HT-29 (cell line): ENCODE measurements around the gene OMP. TPM values are rescaled to one million over a fixed set of nuclear protein-coding genes. Genes with fewer than 3 reads are reported as not detected.

Experiments used
- DNase-seq: peaks from one replicate; pipeline ENCODE4 v3.0.0-alpha.2; 2015; ENCODE audit warnings: low spot score
- total RNA-seq: library from RNA; depleted of rRNA; stranded (reverse); fragments of >200 nt; shearing (Covaris generic); gene quantifications from 2 replicates; pipeline ENCODE4 v1.2.3, GENCODE V29; 2014

Gene OMP
- total RNA-seq, 1 experiment from 2014 or later, result 2.8 TPM

DNA sequence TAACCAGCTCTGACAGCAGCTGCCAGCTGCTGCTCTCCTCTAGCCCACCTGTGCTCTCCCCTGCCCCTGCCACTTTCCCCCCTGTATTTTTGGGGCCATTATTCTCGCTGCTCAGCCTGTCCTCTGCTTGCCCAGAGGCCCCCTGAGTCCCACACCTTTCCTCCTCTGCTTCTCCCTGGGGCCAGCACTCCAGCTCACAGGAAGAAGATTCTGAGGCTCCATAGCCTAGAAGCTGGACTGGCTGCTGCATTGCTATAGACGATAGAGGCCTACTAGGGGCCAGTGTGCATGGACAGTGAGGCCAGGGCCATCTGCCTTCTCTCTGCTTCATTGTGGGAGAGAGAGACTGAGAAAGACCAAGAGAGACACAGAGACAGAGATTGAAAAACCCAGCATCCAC is 679 bp downstream of the OMP start:
- no peak for DNase-seq

- DNase-seq, result no peak
These were observed 2.1 kb downstream of the OMP start for GRCh38 chr11:77104727-77105126.

GRCh38 chr11:77106321-77106720 is 3.7 kb downstream of the OMP start:
- DNase-seq, result no peak

DNA sequence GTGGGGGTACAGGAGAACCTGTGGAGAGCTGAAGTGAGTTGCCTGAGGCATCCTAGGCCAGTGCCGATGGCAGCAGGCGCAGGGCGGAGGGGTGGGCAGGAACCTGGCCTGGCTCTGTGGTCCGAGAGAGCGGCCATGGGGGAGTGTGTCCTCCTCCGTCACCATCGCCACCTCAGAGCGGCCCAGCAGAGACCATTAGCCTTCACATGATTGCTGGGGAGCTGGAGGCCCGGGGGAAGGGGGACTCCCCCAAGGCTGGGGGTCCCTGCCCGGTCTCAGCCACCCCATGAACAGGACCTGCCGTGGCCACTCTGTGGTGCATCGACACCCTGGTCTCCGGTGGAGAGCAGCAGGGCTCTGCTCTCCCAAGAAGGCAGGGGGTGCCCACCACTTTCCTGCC is 4.1 kb downstream of the OMP start:
- no peak for DNase-seq

DNA sequence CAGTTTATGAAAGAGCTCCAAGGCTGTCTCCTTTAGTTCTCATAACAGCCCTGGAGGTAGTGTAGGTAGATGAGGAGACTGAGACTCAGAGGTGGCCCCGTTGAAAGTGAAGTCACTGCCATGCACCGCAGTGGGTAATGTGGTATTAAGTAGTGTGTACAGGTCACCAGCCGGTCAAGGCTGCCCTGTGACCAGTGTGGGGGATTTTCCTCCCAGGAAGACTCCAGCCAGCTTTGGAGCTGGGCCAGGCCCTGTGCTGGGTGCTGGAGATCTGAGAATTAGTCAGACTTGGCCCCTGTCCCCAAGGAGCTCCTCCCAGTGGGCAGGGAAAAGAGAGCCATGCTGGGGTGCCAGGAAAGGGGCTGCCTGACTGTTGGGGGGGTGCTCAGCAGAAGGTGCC is 5.3 kb downstream of the OMP start:
- DNase-seq, result peak; percentile 90

GRCh38 chr11:77108436-77108835 is 5.8 kb downstream of the OMP start:
- no peak for DNase-seq

DNA sequence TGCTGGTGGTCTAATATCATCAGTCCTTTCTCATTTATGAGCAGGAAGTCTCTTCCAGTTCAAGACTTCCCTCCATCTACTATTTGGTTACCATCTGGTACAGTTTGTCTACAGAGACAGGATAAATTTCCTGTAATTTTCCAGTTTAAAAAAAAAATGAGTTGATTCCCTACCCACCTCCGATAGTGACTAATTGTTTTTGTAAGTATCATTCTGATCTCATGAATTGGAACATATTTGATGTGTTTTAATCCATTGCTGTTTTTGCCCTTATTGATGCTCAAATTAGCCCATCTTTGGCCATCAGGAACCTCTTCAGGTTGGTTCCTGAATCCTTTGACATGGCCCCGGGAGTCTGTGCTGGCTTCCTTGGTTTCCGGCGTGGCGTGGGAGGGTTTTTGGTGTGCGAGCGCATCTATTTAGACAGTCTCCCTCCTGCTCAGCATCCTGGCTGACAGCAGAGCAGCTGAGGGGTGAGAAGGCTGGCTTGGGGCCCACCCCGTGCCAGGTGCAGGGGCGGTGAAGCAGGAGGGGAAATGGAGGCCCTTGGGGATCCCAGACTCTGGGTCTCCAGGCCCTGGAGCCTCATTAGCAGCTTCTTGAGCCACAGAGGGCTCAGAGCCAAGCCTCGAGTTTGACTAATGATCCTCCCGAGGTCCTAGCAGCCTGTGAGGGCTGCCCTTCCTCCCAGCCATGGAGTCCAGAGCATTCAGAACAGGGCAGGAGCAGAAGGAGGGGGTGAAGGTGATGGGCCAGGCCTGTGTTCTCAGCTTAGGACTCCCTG is 6.8 kb downstream of the OMP start:
- DNase-seq, result no peak

GRCh38 chr11:77110836-77111235 is 8.2 kb downstream of the OMP start:
- no peak for DNase-seq

DNA sequence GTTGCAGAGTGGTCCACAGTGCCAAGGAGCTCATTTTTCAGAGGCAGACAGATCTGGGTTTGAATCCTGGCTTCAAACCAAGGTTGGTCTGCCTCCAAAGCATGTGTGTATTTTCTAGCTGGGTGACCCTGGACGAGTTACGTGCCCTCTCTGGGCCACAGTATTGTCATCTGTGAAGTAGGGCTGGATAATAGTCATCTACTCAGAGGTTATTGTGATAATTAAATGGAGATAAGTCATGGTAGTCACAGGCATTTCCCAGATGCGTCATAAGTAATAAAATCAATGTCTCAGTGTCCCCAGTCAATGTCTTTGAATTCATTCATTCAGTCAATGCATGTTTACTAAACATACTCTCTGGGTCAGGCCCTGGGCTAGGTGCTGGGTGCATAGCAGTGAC is 8.6 kb downstream of the OMP start:
- DNase-seq, result no peak

- no peak for DNase-seq
These were observed 9.3 kb downstream of the OMP start for GRCh38 chr11:77111946-77112345.

DNA sequence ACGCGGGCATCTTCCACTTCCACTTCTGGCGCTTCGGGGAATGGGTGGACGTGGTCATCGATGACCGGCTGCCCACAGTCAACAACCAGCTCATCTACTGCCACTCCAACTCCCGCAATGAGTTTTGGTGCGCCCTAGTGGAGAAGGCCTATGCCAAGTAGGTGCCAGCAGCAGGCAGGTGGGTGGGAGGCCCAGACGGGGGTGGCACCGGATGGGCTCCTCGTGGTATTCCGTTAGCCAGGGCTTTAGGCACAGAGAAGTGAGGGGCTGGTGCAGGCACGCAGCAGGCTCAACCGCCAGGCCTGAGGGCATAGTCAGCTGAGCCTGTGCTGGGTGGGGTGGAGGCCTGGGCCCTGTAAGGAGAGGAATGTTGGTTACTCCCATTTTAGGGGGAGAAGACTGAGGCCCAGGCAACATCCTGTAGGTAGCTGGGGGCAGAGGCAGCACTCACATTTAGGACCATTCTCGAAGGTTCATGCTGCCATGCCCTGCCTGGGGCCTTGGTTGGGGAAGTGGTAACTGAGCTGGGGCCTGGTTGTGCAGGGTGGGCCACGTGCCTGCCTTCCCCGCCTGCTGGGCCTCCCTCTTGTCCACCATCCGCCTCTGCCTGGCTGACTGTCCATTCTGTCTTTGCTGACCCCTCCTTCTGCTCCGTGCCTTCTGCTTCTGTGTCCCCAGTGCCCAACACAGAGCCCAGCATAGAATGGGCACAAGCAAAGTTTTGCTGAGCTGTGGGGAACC is 10.2 kb downstream of the OMP start:
- no peak for DNase-seq

GRCh38 chr11:77113382-77114088 is 10.9 kb downstream of the OMP start:
- peak; percentile 81 for DNase-seq

- no peak for DNase-seq
These were observed 11.4 kb downstream of the OMP start for GRCh38 chr11:77114089-77114463.

DNA sequence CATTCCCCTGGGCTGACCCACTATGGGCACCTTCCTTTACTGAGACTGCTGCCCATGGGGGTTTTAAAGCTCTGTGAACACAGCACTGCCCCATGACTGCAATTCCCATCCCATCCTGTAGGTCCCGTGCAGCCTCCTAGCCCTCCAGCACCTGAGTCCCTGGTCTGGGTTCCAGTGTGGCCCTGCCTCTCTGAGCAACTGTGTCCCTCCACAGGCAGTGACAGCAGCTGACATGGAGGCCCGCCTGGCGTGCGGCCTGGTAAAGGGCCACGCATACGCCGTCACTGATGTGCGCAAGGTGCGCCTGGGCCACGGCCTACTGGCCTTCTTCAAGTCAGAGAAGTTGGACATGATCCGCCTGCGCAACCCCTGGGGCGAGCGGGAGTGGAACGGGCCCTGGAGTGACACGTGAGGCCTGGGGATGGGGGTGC is 12.6 kb downstream of the OMP start:
- DNase-seq, result no peak

- no peak for DNase-seq
These were observed 13.3 kb downstream of the OMP start for GRCh38 chr11:77115956-77116355.

- no peak for DNase-seq
These were observed 14.9 kb downstream of the OMP start for GRCh38 chr11:77117492-77117891.

- DNase-seq, result no peak
These were observed 15.4 kb downstream of the OMP start for GRCh38 chr11:77118086-77118485.

- DNase-seq, result no peak
These were observed 16.3 kb downstream of the OMP start for GRCh38 chr11:77118971-77119370.

DNA sequence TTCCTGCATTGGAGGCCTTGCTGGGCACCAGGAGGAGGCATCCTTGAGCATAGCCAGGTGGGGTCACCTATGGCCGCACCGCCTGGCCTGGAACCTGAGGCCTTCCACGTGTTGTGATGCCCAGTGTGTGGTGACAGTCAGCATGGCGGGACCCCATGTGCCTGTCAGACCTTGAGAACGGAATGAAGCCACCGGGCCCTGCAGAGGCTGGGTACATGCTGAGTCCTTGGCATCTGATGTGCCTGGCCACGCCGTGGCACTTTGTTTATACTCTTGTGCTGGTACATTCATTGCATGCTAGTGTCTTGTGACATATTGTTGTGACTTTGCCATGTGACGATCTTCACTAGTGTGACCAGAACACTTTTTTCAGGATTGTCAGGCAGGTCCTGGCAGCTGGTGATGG is 16.9 kb downstream of the OMP start:
- DNase-seq, result no peak

DNA sequence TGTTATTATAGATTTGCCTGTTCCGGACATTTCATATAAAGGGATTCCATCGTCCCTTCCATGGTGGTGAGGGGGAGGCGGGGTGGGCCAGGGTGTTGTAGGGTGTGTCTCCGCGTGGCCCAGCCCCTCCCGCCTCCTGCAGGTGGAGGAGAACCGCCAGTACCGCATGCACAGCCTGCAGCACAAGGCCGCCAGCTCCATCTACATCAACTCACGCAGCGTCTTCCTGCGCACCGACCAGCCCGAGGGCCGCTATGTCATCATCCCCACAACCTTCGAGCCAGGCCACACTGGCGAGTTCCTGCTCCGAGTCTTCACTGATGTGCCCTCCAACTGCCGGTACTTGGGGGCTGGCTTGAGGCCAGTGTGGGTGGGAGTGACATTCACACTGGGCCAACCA is 17.9 kb downstream of the OMP start:
- DNase-seq, result no peak

- no peak for DNase-seq
These were observed 18.5 kb downstream of the OMP start for GRCh38 chr11:77121096-77121640.

DNA sequence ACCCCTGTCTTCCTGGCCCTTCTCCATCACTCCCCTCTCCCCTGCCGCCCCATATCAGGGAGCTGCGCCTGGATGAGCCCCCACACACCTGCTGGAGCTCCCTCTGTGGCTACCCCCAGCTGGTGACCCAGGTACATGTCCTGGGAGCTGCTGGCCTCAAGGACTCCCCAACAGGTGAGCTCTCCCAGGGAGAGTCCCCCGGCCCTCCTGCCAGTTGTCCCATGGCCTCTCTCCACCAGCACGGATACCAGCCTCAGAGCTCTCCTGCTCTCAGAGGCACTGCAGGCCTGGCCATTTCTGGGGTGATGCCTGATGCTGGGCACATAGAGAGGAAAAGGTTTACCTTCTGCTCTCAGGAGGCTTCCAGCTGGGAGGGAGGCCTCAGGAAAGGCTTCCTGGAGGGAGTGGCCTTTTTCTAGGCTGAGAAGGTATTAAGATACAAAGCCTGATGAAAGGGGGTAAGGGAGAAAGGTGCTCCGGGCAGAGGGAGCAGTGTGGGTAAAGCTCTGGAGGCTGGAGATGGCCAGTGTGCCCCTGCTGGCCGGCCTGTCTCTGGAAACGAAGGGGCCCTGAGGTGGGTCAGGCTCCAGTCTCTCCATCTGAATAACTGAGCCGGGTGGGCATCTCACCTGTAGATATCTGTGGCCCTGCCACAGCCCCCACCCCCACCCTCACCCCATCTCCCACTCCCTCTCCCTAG is 19.4 kb downstream of the OMP start:
- no peak for DNase-seq
